Stimulated activated CD4-positive, alpha-beta T cell treated with anti-CD3 and anti-CD28 coated beads, Interleukin-12 subunit alpha, Interleukin-12 subunit beta, amount 100 ng/mL, for 4 hours (primary cell): ENCODE data around the gene SRGAP3.

Source experiments
- DNase-seq: peaks from one replicate; pipeline ENCODE4 v3.0.0-alpha.2; 2020

SRGAP3 gene

DNA sequence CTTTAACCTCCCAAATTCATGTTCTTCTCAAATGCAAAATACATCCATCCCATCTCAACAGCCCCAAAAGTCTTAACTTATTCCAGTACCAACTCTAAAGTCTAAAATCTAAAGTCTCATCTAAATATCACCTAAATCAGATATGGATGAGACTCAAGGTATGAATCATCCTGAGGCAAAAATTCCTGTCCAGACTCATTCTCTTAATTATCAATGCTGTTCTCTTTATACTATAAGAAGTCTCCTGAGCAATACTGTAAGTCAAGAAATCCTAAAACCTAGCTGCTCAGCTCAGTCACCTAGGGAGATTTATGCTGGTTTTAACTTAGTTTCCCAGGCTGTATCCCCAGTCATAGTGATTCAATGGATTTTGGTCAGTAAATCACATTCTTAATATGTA, 297.3 kb downstream of the SRGAP3 start:
- DNase-seq, result no peak

GRCh38 chr3:8945890-8946600, 303.4 kb downstream of the SRGAP3 start:
- DNase-seq, result no peak

GRCh38 chr3:8942746-8943488, 306.5 kb downstream of the SRGAP3 start:
- no peak for DNase-seq

DNA sequence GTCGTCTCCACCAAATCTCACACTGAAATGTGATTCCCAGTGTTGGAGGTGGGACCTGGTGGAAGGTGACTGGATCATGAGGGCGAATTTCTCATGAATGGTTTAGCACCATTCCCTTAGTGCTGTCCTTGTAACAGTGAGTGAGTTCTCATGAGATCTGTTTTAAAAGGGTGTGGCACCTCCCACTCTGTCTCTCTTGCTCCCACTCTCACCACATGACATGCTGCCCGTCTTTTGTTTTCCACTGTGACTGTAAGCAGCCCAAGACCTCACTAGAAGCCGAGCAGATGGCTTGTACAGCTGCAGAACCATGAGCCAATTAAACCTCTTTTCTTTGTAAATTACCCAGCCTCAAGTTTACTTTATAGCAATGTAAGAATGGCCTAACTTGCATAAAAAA, 307.3 kb downstream of the SRGAP3 start:
- DNase-seq, result no peak

- DNase-seq, result no peak
Observed at GRCh38 chr3:8938021-8938420, 311.4 kb downstream of the SRGAP3 start.

DNA sequence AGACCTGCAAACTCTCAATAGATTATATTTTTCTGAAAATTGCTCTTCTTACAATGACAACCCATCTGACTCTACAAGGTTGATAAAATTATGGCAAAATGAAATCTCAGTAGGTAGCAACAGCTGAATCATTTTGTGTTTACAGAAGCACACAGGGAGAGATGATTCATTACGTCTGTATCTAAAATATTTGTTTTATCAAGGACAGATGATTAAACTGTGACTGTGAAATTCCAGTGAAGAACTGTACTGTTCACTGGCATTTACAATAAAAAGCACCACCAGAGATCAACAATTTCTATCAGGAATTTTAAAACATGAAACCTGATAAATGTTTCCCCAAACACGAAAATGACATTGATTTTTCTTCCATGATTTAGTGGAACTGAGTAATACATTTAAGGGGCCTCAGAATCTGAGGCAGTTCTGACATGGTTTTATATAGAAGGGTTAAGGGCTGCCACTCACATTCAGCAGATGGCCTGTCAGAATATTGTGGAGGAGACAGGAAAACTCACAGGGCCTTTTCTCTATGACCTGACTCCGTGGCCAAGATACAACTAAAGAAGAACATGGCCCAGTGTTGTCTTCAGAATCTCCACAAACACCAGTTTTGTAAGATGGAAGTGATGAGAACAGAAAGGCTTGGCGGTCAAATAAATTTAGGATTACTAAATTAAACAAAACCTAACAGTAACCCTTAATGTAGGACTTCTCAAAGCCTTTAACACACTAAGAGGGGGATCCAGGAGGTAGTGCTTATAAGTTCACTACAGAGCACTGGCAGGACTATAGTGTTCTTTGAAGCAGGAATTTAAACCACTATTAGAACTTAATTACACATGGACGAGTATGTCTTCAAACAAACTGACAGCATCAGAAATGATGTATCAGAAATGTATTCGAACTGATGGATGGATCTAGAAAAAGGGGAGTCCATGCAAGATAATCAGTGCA, 312.1 kb downstream of the SRGAP3 start:
- DNase-seq, result no peak

GRCh38 chr3:8932507-8932906, 316.9 kb downstream of the SRGAP3 start:
- no peak for DNase-seq

- no peak for DNase-seq
Observed at GRCh38 chr3:8931342-8931741, 318.1 kb downstream of the SRGAP3 start.
